ENCODE results near the gene AK6.
"Not testable (repeated sequence)": the region's sequence is repeated elsewhere in the genome, so short reads cannot be mapped to it uniquely, and the experiment has no call there.

- not testable (repeated sequence) for TF ChIP-seq CTCF, POLR2AphosphoS5 (IDR thresholded peaks at IDR 0.05)
These were observed 35.5 kb downstream of the AK6 start for GRCh38 chr5:69333668-69334315.
